DMS 273 (cell line): Measurements from ENCODE around the gene RNF152.
A peak's percentile ranks its signal among the peaks of the same experiment; 100 is the strongest.

ENCODE experiments used
- DNase-seq: peaks from one replicate; lab custom pipeline; 2025; ENCODE audit not compliant: unreplicated experiment; lab: John Stamatoyannopoulos, UW

The RNF152 gene

GRCh38 chr18:61894751-61895524, 2.1 kb upstream of the RNF152 start:
- peak; percentile 35 for DNase-seq

GRCh38 chr18:61893971-61894750, 1.4 kb upstream of the RNF152 start:
- peak; percentile 89 for DNase-seq

GRCh38 chr18:61893309-61893970, 633 bp upstream of the RNF152 start:
- DNase-seq: peak; percentile 88

- DNase-seq: no peak
These were observed 913 bp downstream of the RNF152 start for GRCh38 chr18:61891894-61892293.

GRCh38 chr18:61891271-61891670, 1.5 kb downstream of the RNF152 start:
- no peak for DNase-seq

- DNase-seq: no peak
These were observed 2.5 kb downstream of the RNF152 start for GRCh38 chr18:61890344-61890743.

GRCh38 chr18:61889541-61889940, 3.3 kb downstream of the RNF152 start:
- DNase-seq: no peak

GRCh38 chr18:61888622-61889021, 4.2 kb downstream of the RNF152 start:
- no peak for DNase-seq

- DNase-seq: no peak
These were observed 5.0 kb downstream of the RNF152 start for GRCh38 chr18:61887838-61888237.

- no peak for DNase-seq
These were observed 9.3 kb downstream of the RNF152 start for GRCh38 chr18:61883547-61883946.

GRCh38 chr18:61882296-61883004, 10.4 kb downstream of the RNF152 start:
- no peak for DNase-seq

GRCh38 chr18:61876899-61877298, 15.9 kb downstream of the RNF152 start:
- no peak for DNase-seq

GRCh38 chr18:61870151-61870550, 22.7 kb downstream of the RNF152 start:
- no peak for DNase-seq

- DNase-seq: no peak
These were observed 23.2 kb downstream of the RNF152 start for GRCh38 chr18:61869636-61870035.

- no peak for DNase-seq
These were observed 27.2 kb downstream of the RNF152 start for GRCh38 chr18:61865466-61866175.

- DNase-seq: no peak
These were observed 31.4 kb downstream of the RNF152 start for GRCh38 chr18:61861372-61861771.

- no peak for DNase-seq
These were observed 32.5 kb downstream of the RNF152 start for GRCh38 chr18:61860302-61860701.

- no peak for DNase-seq
These were observed 33.7 kb downstream of the RNF152 start for GRCh38 chr18:61859113-61859512.

- no peak for DNase-seq
These were observed 36.1 kb downstream of the RNF152 start for GRCh38 chr18:61856678-61857077.
